HEK293 (cell line): Measurements from ENCODE around the gene RAB40C.

Experiments
- AEBP2 ChIP-seq: fragments of 450-650 bp; formaldehyde crosslinking; IDR thresholded peaks from 2 replicates; pipeline ENCODE4 v1.5.1; 2016; ENCODE audit warnings: missing biosample characterization, missing genetic modification characterization, borderline replicate concordance
- BCL11B ChIP-seq: fragments of 450-650 bp; formaldehyde crosslinking; IDR thresholded peaks from 2 replicates; pipeline ENCODE4 v1.5.1; 2016; ENCODE audit warnings: low read depth, missing biosample characterization, missing genetic modification characterization
- CTCF ChIP-seq: fragments of 450-650 bp; formaldehyde crosslinking; IDR thresholded peaks from 2 replicates; pipeline ENCODE4 v1.5.1; 2016; ENCODE audit warnings: missing biosample characterization, missing genetic modification characterization
- FEZF1 ChIP-seq: fragments of 450-650 bp; formaldehyde crosslinking; IDR thresholded peaks from 2 replicates; pipeline ENCODE4 v1.5.1; 2016; ENCODE audit warnings: missing biosample characterization, missing genetic modification characterization
- KLF9 ChIP-seq: fragments of 450-650 bp; formaldehyde crosslinking; IDR thresholded peaks from 2 replicates; pipeline ENCODE4 v1.5.1; 2016; ENCODE audit warnings: missing biosample characterization, missing genetic modification characterization, low read depth
- OSR2 ChIP-seq: fragments of 450-650 bp; formaldehyde crosslinking; IDR thresholded peaks from 2 replicates; pipeline ENCODE4 v1.5.1; 2016; ENCODE audit warnings: missing biosample characterization, missing genetic modification characterization
- PBX3 ChIP-seq: sonication (generic); formaldehyde crosslinking; IDR thresholded peaks from 2 replicates; pipeline ENCODE4 v1.8.1; 2022; ENCODE audit warnings: mild to moderate bottlenecking, moderate library complexity, missing genetic modification reagents
- REPIN1 ChIP-seq: fragments of 450-650 bp; formaldehyde crosslinking; IDR thresholded peaks from 2 replicates; pipeline ENCODE4 v1.5.1; 2017; ENCODE audit warnings: missing biosample characterization, missing genetic modification characterization, low read depth
- WT1 ChIP-seq: fragments of 450-650 bp; formaldehyde crosslinking; IDR thresholded peaks from 2 replicates; pipeline ENCODE4 v1.5.1; 2016; ENCODE audit warnings: missing biosample characterization, missing genetic modification characterization
- ZIC2 ChIP-seq: fragments of 450-650 bp; formaldehyde crosslinking; IDR thresholded peaks from 2 replicates; pipeline ENCODE4 v1.5.1; 2016; ENCODE audit warnings: missing biosample characterization, missing genetic modification characterization
- ZNF140 ChIP-seq: fragments of 450-650 bp; formaldehyde crosslinking; IDR thresholded peaks from 2 replicates; pipeline ENCODE4 v1.5.1; 2016; ENCODE audit warnings: missing biosample characterization, missing genetic modification characterization
- ZNF146 ChIP-seq: fragments of 450-650 bp; formaldehyde crosslinking; IDR thresholded peaks from 2 replicates; pipeline ENCODE4 v1.5.1; 2016; ENCODE audit warnings: missing biosample characterization, missing genetic modification characterization
- ZNF169 ChIP-seq: fragments of 450-650 bp; formaldehyde crosslinking; IDR thresholded peaks from 2 replicates; pipeline ENCODE4 v1.5.1; 2016; ENCODE audit warnings: missing biosample characterization, missing genetic modification characterization
- ZNF19 ChIP-seq: fragments of 450-650 bp; formaldehyde crosslinking; IDR thresholded peaks from 2 replicates; pipeline ENCODE4; 2016; ENCODE audit warnings: missing biosample characterization, missing genetic modification characterization, low read depth
- ZNF202 ChIP-seq: fragments of 450-650 bp; formaldehyde crosslinking; IDR thresholded peaks from 2 replicates; pipeline ENCODE4 v1.5.1; 2016; ENCODE audit warnings: missing biosample characterization, missing genetic modification characterization, borderline replicate concordance
- ZNF211 ChIP-seq: fragments of 450-650 bp; formaldehyde crosslinking; IDR thresholded peaks from 2 replicates; pipeline ENCODE4 v1.5.1; 2016; ENCODE audit warnings: low read depth, missing biosample characterization, missing genetic modification characterization
- ZNF214 ChIP-seq: fragments of 450-650 bp; formaldehyde crosslinking; IDR thresholded peaks from 2 replicates; pipeline ENCODE4 v1.5.1; 2017; ENCODE audit warnings: missing biosample characterization, mild to moderate bottlenecking, missing genetic modification characterization, borderline replicate concordance
- ZNF24 ChIP-seq: fragments of 450-650 bp; formaldehyde crosslinking; IDR thresholded peaks from 2 replicates; pipeline ENCODE4 v1.5.1; 2016; ENCODE audit warnings: missing biosample characterization, missing genetic modification characterization
- ZNF26 ChIP-seq: fragments of 450-650 bp; formaldehyde crosslinking; IDR thresholded peaks from 2 replicates; pipeline ENCODE4 v1.5.1; 2016; ENCODE audit warnings: missing biosample characterization, missing genetic modification characterization
- ZNF354C ChIP-seq: fragments of 450-650 bp; formaldehyde crosslinking; IDR thresholded peaks from 2 replicates; pipeline ENCODE4 v1.5.1; 2016; ENCODE audit warnings: missing biosample characterization, missing genetic modification characterization, low read depth, borderline replicate concordance
- ZNF391 ChIP-seq: fragments of 450-650 bp; formaldehyde crosslinking; IDR thresholded peaks from 2 replicates; pipeline ENCODE4 v1.5.1; 2016; ENCODE audit warnings: low read depth, missing biosample characterization, missing genetic modification characterization, borderline replicate concordance
- ZNF416 ChIP-seq: fragments of 450-650 bp; formaldehyde crosslinking; IDR thresholded peaks from 2 replicates; pipeline ENCODE4 v1.5.1; 2016; ENCODE audit warnings: missing biosample characterization, missing genetic modification characterization
- ZNF48 ChIP-seq: fragments of 450-650 bp; formaldehyde crosslinking; IDR thresholded peaks from 2 replicates; pipeline ENCODE4 v1.5.1; 2016; ENCODE audit warnings: missing biosample characterization, missing genetic modification characterization
- ZNF530 ChIP-seq: fragments of 450-650 bp; formaldehyde crosslinking; IDR thresholded peaks from 2 replicates; pipeline ENCODE4 v1.5.1; 2016; ENCODE audit warnings: low read depth, missing biosample characterization, missing genetic modification characterization
- ZNF560 ChIP-seq: fragments of 450-650 bp; formaldehyde crosslinking; IDR thresholded peaks from 2 replicates; pipeline ENCODE4 v1.5.1; 2017; ENCODE audit warnings: missing biosample characterization, missing genetic modification characterization, borderline replicate concordance
- ZNF596 ChIP-seq: fragments of 450-650 bp; IDR thresholded peaks from 2 replicates; pipeline ENCODE4 v1.5.0; 2018; ENCODE audit warnings: missing biosample characterization, mild to moderate bottlenecking, missing genetic modification characterization, moderate library complexity
- ZNF600 ChIP-seq: fragments of 450-650 bp; formaldehyde crosslinking; IDR thresholded peaks from 2 replicates; pipeline ENCODE4 v1.5.1; 2016; ENCODE audit warnings: missing biosample characterization, missing genetic modification characterization
- ZNF623 ChIP-seq: fragments of 450-650 bp; formaldehyde crosslinking; IDR thresholded peaks from 2 replicates; pipeline ENCODE4 v1.5.1; 2016; ENCODE audit warnings: missing biosample characterization, missing genetic modification characterization
- ZNF626 ChIP-seq: fragments of 450-650 bp; sonication (Bioruptor Pico); formaldehyde crosslinking; IDR thresholded peaks from 2 replicates; pipeline ENCODE4 v1.5.1; 2018; ENCODE audit warnings: missing biosample characterization, missing genetic modification characterization, inconsistent platforms
- ZNF629 ChIP-seq: fragments of 450-650 bp; formaldehyde crosslinking; IDR thresholded peaks from 2 replicates; pipeline ENCODE4 v1.5.1; 2017; ENCODE audit warnings: missing biosample characterization, missing genetic modification characterization
- ZNF701 ChIP-seq: fragments of 450-650 bp; formaldehyde crosslinking; IDR thresholded peaks from 2 replicates; pipeline ENCODE4 v1.5.1; 2016; ENCODE audit warnings: missing biosample characterization, missing genetic modification characterization
- ZNF776 ChIP-seq: fragments of 450-650 bp; formaldehyde crosslinking; IDR thresholded peaks from 2 replicates; pipeline ENCODE4 v1.5.0; 2017; ENCODE audit warnings: missing biosample characterization, missing genetic modification characterization, borderline replicate concordance
- ZNF777 ChIP-seq: fragments of 450-650 bp; formaldehyde crosslinking; IDR thresholded peaks from 2 replicates; pipeline ENCODE4 v1.5.1; 2017; ENCODE audit warnings: missing biosample characterization, missing genetic modification characterization, borderline replicate concordance
- ZNF792 ChIP-seq: fragments of 450-650 bp; formaldehyde crosslinking; IDR thresholded peaks from 2 replicates; pipeline ENCODE4 v1.5.1; 2016; ENCODE audit warnings: missing biosample characterization, missing genetic modification characterization
- TF ChIP-seq, protein P1 (sequence below): fragments of 450-650 bp; IDR thresholded peaks from 2 replicates; pipeline ENCODE4 v1.5.1; 2018; ENCODE audit warnings: missing biosample characterization, mild to moderate bottlenecking, missing genetic modification characterization

Gene RAB40C

GRCh38 chr16:648071-648780 is 58.4 kb downstream of the RAB40C start (continued):
- TF ChIP-seq ZNF626: no peak
- no peak for TF ChIP-seq ZNF354C (tag by site-specific recombination)
- no peak for TF ChIP-seq ZNF777 (tag by site-specific recombination)
- no peak for TF ChIP-seq ZNF146 (tag by site-specific recombination)
- no peak for TF ChIP-seq PBX3 (CRISPR knock-in tag)
- TF ChIP-seq ZNF24 (tag by site-specific recombination): no peak
- TF ChIP-seq ZNF416: no peak
- no peak for TF ChIP-seq AEBP2 (tag by site-specific recombination)
- TF ChIP-seq FEZF1: no peak
- TF ChIP-seq ZIC2 (tag by site-specific recombination): peak; percentile 84
- TF ChIP-seq ZNF26: no peak
- peak; percentile 64 for TF ChIP-seq KLF9
- no peak for TF ChIP-seq ZNF48 (tag by site-specific recombination)
- no peak for TF ChIP-seq ZNF140
- TF ChIP-seq ZNF701 (tag by site-specific recombination): no peak
- no peak for TF ChIP-seq ZNF600 (tag by site-specific recombination)
- no peak for TF ChIP-seq ZNF214
- TF ChIP-seq ZNF391 (tag by site-specific recombination): no peak
- TF ChIP-seq REPIN1: no peak
- TF ChIP-seq CTCF: peak; percentile 94
- no peak for TF ChIP-seq WT1 (tag by site-specific recombination)
- no peak for TF ChIP-seq OSR2
- no peak for TF ChIP-seq ZNF202 (tag by site-specific recombination)
- TF ChIP-seq ZNF776: no peak
- no peak for TF ChIP-seq ZNF169
- TF ChIP-seq ZNF19 (tag by site-specific recombination): no peak
- TF ChIP-seq BCL11B (tag by site-specific recombination): peak; percentile 89
- TF ChIP-seq ZNF530 (tag by site-specific recombination): no peak
- TF ChIP-seq, protein P1, sequence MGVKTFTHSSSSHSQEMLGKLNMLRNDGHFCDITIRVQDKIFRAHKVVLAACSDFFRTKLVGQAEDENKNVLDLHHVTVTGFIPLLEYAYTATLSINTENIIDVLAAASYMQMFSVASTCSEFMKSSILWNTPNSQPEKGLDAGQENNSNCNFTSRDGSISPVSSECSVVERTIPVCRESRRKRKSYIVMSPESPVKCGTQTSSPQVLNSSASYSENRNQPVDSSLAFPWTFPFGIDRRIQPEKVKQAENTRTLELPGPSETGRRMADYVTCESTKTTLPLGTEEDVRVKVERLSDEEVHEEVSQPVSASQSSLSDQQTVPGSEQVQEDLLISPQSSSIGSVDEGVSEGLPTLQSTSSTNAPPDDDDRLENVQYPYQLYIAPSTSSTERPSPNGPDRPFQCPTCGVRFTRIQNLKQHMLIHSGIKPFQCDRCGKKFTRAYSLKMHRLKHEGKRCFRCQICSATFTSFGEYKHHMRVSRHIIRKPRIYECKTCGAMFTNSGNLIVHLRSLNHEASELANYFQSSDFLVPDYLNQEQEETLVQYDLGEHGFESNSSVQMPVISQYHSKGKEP (tag by site-specific recombination): no peak
- TF ChIP-seq ZNF211 (tag by site-specific recombination): no peak
- no peak for TF ChIP-seq ZNF623 (tag by site-specific recombination)
- TF ChIP-seq ZNF560: no peak
- TF ChIP-seq ZNF792 (tag by site-specific recombination): no peak
- no peak for TF ChIP-seq ZNF629
- TF ChIP-seq ZNF596 (tag by site-specific recombination): no peak
